HG02571 (cell line): ENCODE results near the gene SIL1.

Experiments
- ATAC-seq: cut with Tn5 transposase; IDR thresholded peaks from one replicate; pipeline ENCODE4 v1.9.1; 2021; ENCODE audit warnings: mild to moderate bottlenecking, moderate library complexity; ENCODE audit not compliant: unreplicated experiment

The SIL1 gene

DNA sequence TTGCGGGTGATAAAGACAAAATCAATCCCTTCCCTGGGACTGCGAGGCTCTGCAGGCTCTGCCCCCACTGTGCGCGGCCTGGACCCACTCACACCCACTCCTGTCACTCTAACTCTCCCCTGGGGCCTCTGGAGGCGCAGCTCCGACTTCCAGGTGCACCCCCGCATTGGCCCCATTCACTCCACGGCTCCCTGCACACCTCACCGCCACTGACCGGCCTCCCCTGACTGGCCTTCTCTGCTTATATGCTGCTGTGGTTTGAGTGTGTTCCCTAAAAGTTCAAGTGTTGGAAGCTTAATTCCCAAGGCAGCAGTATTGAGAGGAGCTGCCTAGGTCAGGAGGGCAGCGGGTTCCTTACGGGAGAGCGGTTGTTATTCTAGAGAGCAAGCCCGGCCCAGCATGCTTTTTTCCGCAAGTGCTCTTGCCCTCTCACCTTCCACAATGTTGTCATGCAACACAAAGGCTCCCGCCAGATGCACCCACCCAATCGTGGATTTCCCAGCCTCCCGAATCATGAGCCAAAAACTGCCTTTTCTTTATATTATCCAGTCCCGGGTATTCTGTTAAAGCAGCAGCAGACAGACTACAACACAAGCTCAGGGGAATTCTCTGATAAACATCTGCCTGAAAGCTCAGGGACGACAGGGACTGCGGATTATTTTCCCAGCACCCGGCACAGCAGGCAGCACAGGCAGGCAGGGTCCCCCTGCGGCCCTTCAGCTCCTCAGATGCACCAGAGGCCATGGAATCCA is 249.5 kb downstream of the SIL1 start:
- no peak for ATAC-seq

DNA sequence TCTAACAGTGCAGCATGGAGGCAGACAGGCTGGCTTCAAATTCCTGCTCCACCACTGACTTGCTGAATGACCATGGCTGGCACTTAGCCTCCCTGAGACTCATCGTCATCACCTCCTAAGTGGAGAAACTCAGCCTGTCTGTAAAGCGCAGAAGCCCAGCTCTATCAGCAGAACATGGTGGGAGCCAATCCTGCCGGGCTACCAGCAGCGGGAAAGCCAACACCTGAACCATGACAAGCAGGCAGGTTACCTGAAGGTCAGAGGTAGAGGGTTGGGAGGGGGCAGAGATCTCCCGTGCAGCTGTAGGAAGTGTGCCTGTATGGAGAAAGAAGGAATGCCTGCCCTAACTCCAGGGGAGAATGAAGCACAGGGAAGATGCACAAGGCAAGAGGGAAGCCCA is 250.4 kb downstream of the SIL1 start:
- no peak for ATAC-seq

- no peak for ATAC-seq
Observed at GRCh38 chr5:138946831-138947560, 251.2 kb downstream of the SIL1 start.

GRCh38 chr5:138946241-138946623 is 251.9 kb downstream of the SIL1 start:
- ATAC-seq: no peak

DNA sequence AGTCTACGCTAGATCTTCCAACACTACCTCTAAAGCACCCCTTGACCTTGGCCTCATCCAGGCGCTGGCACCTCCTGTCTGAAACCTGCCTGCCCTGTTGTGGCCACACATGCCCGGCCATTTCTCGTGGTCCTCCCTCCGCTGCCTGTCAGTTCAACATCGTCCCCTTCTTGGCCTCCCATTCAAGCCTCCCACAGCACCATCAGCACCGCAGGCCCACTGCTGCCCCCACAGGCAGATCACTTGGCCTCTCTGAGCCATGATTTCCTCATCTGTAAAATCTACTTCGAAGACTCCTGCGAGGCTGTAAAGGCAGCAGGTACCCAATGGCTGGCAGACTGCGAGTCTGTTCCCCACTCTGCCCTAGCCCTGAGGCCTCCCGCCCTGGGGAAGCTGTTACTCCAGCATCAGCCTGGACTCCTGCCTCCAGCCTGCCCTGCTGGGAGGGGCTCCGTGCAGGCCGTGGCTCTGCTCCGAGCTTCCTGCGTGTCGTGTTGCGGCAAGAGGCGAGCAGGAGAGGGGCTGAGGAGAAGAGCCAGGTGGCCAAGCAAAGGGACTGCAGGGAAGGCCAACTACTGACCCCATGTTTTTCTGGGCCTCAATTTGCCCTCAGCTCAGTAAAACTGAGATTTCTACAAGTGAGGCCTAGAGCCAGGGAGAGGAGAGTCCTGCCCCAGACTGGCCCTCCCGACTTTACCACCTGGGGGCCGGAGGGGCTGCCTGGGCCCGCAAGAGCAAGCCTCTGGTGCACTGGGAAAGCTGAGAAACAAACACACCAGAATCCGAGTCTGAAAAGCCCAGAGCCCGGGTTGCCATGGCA is 252.5 kb downstream of the SIL1 start:
- no peak for ATAC-seq

GRCh38 chr5:138944527-138945322 is 253.4 kb downstream of the SIL1 start:
- no peak for ATAC-seq

- no peak for ATAC-seq
Observed at GRCh38 chr5:138943599-138944173, 254.5 kb downstream of the SIL1 start.

DNA sequence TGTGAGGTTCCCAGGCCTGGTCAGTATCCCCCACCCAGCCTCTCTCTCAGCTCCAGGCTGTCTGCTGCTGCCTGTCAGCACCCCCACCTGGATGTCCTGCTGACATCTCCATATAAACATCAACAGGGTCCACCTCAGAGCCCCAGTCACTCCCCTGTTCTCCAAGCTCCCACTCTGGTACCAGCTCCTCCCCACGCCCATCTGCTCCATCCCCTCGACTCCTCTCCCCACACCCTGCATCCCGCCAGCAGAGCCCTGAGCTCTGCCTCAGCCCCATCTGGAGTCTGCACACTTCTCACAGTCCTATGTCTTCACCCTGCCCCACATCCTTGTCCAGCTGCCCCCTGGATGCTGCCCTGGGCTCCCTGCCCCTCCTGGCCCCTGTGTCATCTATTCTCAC is 255.3 kb downstream of the SIL1 start:
- ATAC-seq: no peak

GRCh38 chr5:138942066-138942465 is 256.1 kb downstream of the SIL1 start:
- ATAC-seq: no peak

DNA sequence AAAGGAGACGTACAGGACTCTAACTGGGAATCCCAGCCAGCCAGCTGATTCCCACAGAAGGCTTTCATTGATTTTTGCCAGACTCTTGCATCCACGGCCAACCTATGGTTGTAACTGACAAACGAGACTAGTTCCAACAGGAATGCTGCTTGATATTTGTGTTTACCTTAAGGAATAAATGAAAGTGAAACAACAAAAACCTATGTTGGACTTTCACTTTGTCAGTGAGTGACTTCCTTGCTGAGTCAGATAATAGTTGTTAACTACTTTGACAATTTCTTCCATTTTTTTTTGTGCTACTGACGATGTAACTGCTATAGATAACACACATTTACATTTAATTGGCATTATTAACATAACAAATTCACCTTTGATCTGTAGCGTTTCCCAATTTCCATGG is 259.6 kb downstream of the SIL1 start:
- ATAC-seq: no peak

DNA sequence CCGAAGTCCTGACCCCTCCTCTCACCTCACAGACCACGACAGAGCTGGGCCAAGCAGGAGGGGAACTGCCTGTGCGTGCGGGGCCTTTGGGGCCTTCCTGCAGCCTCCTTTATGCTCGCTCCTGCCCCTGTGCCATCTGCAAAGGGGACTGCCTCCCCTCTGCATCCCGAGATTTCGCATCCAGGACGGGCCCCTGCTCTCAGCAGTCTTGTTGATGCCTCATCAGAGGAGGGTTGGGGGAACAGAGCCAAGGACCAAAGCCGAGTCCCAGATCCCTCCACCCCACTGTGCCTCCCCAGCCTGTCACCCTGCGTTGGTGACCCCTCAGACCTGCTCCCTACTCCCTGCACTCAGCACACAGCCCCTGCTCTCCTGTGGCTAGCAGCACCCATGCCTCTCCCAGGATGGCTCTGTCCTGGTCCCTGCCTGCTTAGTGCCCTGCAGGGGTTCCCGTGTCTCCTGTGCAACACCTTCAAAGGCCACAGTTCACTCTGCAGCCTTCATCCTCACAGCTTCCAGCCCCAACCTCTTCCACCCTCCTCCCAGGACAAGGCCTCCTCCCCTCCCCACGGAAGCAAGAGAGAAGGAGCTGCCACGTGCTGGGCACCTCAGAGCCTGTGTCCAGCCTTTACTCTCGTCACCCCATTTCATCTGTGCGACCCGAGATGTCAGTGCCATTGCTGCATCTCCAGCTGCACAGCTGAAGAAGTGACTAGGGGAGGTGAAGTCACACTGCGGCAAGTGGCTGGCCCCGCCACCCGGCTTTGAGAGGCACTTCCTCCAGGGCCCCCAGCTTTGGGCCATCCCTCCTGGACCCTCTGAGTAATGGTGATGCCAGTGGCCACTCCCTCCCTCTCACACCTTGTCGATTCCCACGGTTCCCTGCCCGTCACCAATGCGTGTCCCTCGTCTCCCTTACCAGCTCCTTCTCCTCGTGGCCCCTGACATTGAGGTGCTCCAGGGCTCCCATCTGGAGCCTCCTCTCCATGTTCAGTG is 260.5 kb downstream of the SIL1 start:
- ATAC-seq: no peak

- no peak for ATAC-seq
Observed at GRCh38 chr5:138936968-138937345, 261.2 kb downstream of the SIL1 start.

GRCh38 chr5:138936225-138936967 is 261.8 kb downstream of the SIL1 start:
- no peak for ATAC-seq

DNA sequence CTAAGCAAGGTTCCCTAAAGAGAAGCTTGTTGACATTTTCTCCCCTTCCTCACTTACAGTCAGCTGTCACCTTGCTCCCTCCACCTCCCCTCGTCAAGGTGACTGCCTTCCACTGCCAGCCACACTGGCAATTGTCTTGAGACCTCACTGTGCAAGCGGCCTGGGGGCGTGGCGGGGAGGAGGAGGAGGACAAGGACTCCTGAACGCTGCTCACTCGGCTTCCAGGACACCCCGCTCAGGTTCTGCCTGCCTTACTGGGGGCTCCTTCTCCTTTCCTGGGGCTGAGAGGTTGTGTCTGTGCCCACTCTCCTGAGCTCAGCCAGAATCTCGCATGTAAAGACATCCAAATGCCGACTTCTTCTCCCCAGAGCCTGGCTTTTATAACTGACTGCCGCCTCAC is 262.7 kb downstream of the SIL1 start:
- ATAC-seq: no peak

- no peak for ATAC-seq
Observed at GRCh38 chr5:138934971-138935370, 263.2 kb downstream of the SIL1 start.

DNA sequence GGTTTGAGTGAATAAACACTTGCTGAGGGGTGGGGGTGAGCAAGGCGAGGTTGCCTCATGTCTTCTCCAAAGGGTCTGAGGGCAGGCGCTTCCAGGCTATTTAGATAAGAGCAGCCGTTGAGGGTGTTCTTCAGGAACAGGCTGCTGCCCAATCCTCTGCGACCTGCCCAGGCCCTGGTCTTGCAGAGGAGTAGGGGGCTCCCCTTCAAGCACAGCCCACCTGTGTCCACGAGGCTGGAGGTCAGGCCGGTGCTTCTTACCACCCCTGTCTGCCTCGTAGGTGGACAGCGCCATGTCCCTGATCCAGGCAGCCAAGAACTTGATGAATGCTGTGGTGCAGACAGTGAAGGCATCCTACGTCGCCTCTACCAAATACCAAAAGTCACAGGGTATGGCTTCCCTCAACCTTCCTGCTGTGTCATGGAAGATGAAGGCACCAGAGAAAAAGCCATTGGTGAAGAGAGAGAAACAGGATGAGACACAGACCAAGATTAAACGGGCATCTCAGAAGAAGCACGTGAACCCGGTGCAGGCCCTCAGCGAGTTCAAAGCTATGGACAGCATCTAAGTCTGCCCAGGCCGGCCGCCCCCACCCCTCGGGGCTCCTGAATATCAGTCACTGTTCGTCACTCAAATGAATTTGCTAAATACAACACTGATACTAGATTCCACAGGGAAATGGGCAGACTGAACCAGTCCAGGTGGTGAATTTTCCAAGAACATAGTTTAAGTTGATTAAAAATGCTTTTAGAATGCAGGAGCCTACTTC is 264.5 kb downstream of the SIL1 start:
- ATAC-seq: no peak

DNA sequence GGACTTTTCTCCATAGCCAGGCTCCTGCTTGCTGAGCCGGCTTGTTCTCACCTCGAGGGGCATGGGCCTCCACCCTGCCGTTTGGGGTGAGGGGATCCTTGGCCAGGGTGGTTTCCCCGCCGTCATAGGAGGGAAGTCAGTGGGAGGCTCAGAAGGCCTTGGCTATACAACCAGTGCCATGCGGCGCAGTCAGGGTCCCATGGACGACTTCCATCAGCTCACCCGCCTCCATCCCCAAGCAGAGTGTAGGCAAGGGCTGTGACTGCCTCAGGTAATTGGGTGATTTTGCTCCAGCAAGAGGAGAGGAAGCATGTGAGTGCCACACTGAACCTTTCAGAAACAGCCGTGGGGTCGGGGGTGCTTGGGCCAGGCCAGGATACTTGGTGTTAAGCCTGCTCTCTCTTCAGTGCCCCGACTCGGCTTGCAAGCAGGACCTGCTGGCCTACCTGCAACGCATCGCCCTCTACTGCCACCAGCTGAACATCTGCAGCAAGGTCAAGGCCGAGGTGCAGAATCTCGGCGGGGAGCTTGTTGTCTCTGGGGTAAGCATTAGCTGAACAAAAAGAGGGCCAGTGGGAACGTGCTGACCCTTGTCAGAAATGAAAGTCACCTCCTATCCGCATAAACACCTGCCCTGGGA is 265.9 kb downstream of the SIL1 start:
- no peak for ATAC-seq
